Measurements from ENCODE around the gene TIMM13.

The TIMM13 gene

DNA sequence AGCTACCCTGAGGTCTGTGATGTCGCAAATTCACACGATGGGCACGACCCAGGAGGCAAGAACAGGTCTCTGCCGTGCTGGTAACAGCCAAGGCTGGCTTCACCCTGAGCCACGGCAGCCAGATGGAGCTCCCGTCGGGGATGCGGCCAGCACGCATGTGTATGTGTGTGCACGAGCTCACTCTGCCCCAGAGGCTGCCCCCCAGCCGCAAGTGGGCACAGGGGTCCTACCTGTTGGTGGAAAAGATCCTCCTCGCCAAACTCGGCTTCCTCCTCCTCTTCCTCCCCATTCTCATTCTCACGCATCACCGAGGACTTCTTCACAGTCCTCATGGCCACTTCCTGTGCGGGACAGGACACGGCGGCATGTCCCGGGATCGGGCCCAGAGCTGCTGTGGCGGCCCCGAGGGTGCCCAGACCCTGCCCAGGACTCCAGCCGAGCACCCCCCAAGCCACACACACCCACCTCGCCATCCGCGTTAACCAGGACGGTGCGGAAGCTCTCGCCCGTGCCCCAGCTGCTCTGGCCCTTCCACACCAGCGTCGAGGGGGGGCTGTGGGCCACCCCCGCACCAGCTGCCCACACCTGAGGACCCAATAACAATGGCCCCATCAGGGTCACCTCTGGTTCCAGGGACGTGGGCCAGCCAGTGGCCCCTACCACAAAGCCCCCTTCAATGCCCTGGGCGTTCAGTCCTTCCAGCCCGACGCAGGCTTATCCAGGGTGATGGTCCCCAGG lies 4.1 kb upstream of the TIMM13 start:
- Histone ChIP-seq H3K27me3 (ENCODE audit: control insufficient read depth, insufficient read depth, low read length, poor library complexity, severe bottlenecking) (no peaks in the 10 kb centered on the region), H3K27ac (ENCODE audit: insufficient read depth, low read depth, low read length, poor library complexity, severe bottlenecking) (no peak overlapping the region), H3K36me3 (ENCODE audit: control insufficient read depth, insufficient read depth, low read length) (peaks cover 38% of the 10 kb centered on the region), H3K4me3 (ENCODE audit: insufficient read depth, low read depth, low read length) (no peak overlapping the region), H3K9me3 (ENCODE audit: control insufficient read depth, low read length) (no peaks in the 10 kb centered on the region), H3K4me1 (ENCODE audit: control insufficient read depth, insufficient read depth, low read length) (peaks cover 10% of the 10 kb centered on the region)
- WGBS, 2 experiments: 95 to 96% methylated on average over 37 of the region's 37 CpGs

DNA sequence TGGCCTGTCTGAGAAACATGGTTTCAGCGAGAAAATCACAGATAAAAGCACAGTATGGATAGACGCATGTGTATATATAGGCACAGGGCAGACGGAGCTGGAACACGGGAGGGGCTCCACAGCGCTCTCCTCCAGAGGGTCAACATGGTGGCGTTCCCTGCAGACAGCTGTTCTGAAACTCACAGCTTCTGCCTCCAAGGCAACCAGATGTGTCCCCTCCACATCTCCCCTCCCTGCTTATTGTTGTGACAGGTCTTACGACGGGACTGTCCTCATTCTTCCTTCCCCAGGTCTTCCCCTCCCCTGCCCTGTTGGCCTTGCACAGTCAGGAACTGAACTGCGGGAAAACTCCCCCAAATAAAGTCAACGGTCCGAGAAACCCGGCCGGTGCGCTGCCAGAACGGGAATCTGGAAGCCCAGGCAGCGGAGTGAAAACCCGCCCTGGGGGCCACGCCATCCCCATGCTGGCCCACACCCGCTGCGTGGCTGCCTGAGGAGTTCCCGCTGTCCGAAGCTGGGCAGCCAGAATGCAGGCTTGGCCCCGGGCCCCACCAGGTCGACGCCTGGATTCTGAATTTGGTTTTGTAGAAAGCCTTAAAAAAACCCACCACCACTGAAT lies 2.6 kb upstream of the TIMM13 start:
- no peaks in the 10 kb centered on the region for H3K9me3 ChIP-seq (ENCODE audit: control insufficient read depth, low read length)
- peaks cover 34% of the 10 kb centered on the region for H3K36me3 ChIP-seq (ENCODE audit: control insufficient read depth, insufficient read depth, low read length)
- H3K4me1 ChIP-seq (ENCODE audit: control insufficient read depth, insufficient read depth, low read length): peaks cover 22% of the 10 kb centered on the region
- H3K4me3 ChIP-seq (ENCODE audit: insufficient read depth, low read depth, low read length): no peak overlapping the region
- WGBS, 2 experiments: 93 to 94% methylated on average over 25 of the region's 25 CpGs
- H3K27me3 ChIP-seq (ENCODE audit: control insufficient read depth, insufficient read depth, low read length, poor library complexity, severe bottlenecking): no peaks in the 10 kb centered on the region
- no peak overlapping the region for H3K27ac ChIP-seq (ENCODE audit: insufficient read depth, low read depth, low read length, poor library complexity, severe bottlenecking)

GRCh38 chr19:2428756-2429711 lies 1.6 kb upstream of the TIMM13 start:
- Histone ChIP-seq H3K27me3 (ENCODE audit: control insufficient read depth, insufficient read depth, low read length, poor library complexity, severe bottlenecking) (no peaks in the 10 kb centered on the region), H3K27ac (ENCODE audit: insufficient read depth, low read depth, low read length, poor library complexity, severe bottlenecking) (peak overlapping the region; percentile 88), H3K4me3 (ENCODE audit: insufficient read depth, low read depth, low read length) (no peak overlapping the region), H3K9me3 (ENCODE audit: control insufficient read depth, low read length) (no peaks in the 10 kb centered on the region), H3K4me1 (ENCODE audit: control insufficient read depth, insufficient read depth, low read length) (peaks cover 28% of the 10 kb centered on the region), H3K36me3 (ENCODE audit: control insufficient read depth, insufficient read depth, low read length) (peaks cover 25% of the 10 kb centered on the region)
- 92 to 95% methylated on average over 36 to 37 of the region's 37 CpGs for WGBS, 2 experiments

- 74 to 78% methylated on average over 25 of the region's 25 CpGs for WGBS, 2 experiments
- peaks cover 28% of the 10 kb centered on the region for H3K4me1 ChIP-seq (ENCODE audit: control insufficient read depth, insufficient read depth, low read length)
- peak overlapping the region; percentile 88 for H3K27ac ChIP-seq (ENCODE audit: insufficient read depth, low read depth, low read length, poor library complexity, severe bottlenecking)
- no peaks in the 10 kb centered on the region for H3K27me3 ChIP-seq (ENCODE audit: control insufficient read depth, insufficient read depth, low read length, poor library complexity, severe bottlenecking)
- H3K36me3 ChIP-seq (ENCODE audit: control insufficient read depth, insufficient read depth, low read length): peaks cover 21% of the 10 kb centered on the region
- H3K9me3 ChIP-seq (ENCODE audit: control insufficient read depth, low read length): no peaks in the 10 kb centered on the region
- H3K4me3 ChIP-seq (ENCODE audit: insufficient read depth, low read depth, low read length): peak overlapping the region; percentile 97
Measured at GRCh38 chr19:2428321-2428690, 920 bp upstream of the TIMM13 start.

- Histone ChIP-seq H3K36me3 (ENCODE audit: control insufficient read depth, insufficient read depth, low read length) (peaks cover 13% of the 10 kb centered on the region), H3K27ac (ENCODE audit: insufficient read depth, low read depth, low read length, poor library complexity, severe bottlenecking) (peak overlapping the region; percentile 88), H3K9me3 (ENCODE audit: control insufficient read depth, low read length) (no peaks in the 10 kb centered on the region), H3K27me3 (ENCODE audit: control insufficient read depth, insufficient read depth, low read length, poor library complexity, severe bottlenecking) (no peaks in the 10 kb centered on the region), H3K4me3 (ENCODE audit: insufficient read depth, low read depth, low read length) (peak overlapping the region; percentile 97), H3K4me1 (ENCODE audit: control insufficient read depth, insufficient read depth, low read length) (peaks cover 28% of the 10 kb centered on the region)
- WGBS, 2 experiments: 3 to 4% methylated on average over 66 of the region's 66 CpGs
Measured at GRCh38 chr19:2426611-2427428, 566 bp downstream of the TIMM13 start.

DNA sequence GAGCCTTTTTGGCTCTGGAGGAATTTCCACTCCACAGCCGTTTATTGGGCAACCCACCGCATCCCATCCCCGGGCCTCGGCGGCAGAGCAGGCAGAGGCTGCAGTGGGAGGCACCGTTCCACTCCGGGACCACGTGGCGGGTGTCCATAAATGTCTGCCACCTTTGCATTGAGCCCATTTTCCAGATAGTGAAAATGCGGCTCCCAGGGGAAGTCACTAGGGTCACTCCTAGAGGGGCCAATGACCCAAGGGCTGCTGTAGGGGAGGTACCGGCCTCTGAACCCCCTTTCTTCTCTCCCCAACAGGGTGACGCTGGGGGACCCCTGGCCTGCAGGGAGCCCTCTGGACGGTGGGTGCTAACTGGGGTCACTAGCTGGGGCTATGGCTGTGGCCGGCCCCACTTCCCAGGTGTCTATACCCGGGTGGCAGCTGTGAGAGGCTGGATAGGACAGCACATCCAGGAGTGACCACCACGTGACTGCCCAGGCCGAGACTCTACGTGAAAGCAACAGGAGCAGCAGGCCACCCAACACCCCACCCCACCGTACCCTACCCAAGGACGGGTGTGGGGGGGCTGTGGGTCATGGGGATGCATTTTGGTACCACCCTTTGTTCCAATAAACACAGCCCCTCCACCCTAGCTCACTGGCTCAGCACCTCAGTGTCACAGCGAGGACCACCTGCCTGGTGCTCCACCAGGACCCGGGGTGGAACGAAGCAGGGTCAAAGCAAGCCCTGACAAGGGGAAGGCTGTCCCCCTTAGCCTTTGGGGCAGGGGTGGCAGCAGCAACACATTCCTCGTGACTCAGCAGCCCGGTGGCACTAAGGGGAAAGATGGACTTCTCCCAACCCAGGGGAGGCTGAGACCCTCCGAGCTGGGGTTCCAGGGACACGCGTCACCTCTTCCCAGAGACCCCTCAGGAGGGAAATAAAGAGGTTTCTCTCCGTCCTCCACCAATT lies 1.5 kb downstream of the TIMM13 start:
- peaks cover 4% of the 10 kb centered on the region for H3K36me3 ChIP-seq (ENCODE audit: control insufficient read depth, insufficient read depth, low read length)
- H3K4me1 ChIP-seq (ENCODE audit: control insufficient read depth, insufficient read depth, low read length): peaks cover 28% of the 10 kb centered on the region
- no peak overlapping the region for H3K27ac ChIP-seq (ENCODE audit: insufficient read depth, low read depth, low read length, poor library complexity, severe bottlenecking)
- no peaks in the 10 kb centered on the region for H3K9me3 ChIP-seq (ENCODE audit: control insufficient read depth, low read length)
- H3K27me3 ChIP-seq (ENCODE audit: control insufficient read depth, insufficient read depth, low read length, poor library complexity, severe bottlenecking): no peaks in the 10 kb centered on the region
- WGBS, 2 experiments: 77 to 78% methylated on average over 29 of the region's 29 CpGs
- peak overlapping the region; percentile 97 for H3K4me3 ChIP-seq (ENCODE audit: insufficient read depth, low read depth, low read length)

DNA sequence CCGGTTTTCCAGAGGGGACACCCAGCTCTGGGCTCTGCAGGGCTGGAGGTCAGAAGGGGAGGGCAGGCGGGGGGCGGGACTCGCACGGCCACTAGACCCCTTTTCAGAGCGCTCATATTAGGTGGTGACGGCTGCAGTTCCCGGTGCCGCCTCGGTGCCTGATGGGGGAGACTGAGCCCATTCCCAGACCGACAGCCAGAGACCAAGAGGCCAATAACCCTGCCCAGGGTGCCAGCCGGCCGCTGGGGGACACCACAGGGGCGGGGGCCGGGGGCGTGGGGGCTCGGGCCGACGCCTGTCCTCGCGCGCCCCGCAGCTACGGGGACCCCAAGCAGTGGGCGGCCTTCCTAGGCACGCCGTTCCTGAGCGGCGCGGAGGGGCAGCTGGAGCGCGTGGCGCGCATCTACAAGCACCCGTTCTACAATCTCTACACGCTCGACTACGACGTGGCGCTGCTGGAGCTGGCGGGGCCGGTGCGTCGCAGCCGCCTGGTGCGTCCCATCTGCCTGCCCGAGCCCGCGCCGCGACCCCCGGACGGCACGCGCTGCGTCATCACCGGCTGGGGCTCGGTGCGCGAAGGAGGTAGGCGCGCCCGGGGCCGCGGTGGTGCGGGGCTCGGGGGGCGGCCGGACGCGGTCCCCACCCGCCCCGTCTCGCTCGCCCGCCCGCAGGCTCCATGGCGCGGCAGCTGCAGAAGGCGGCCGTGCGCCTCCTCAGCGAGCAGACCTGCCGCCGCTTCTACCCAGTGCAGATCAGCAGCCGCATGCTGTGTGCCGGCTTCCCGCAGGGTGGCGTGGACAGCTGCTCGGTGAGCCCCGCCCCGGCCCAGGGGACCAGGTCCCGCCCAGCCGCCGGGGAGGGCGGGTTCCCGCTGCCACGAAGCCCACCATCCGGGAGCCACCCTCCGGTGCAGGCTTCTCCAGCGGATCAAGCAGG lies 2.4 kb downstream of the TIMM13 start:
- 4% methylated on average over 101 of the region's 101 CpGs for WGBS, 2 experiments
- Histone ChIP-seq H3K36me3 (ENCODE audit: control insufficient read depth, insufficient read depth, low read length) (no peaks in the 10 kb centered on the region), H3K27me3 (ENCODE audit: control insufficient read depth, insufficient read depth, low read length, poor library complexity, severe bottlenecking) (no peaks in the 10 kb centered on the region), H3K4me3 (ENCODE audit: insufficient read depth, low read depth, low read length) (peak overlapping the region; percentile 41), H3K4me1 (ENCODE audit: control insufficient read depth, insufficient read depth, low read length) (peaks cover 28% of the 10 kb centered on the region), H3K9me3 (ENCODE audit: control insufficient read depth, low read length) (no peaks in the 10 kb centered on the region), H3K27ac (ENCODE audit: insufficient read depth, low read depth, low read length, poor library complexity, severe bottlenecking) (peak overlapping the region; percentile 50)

GRCh38 chr19:2423915-2424685 lies 3.3 kb downstream of the TIMM13 start:
- H3K9me3 ChIP-seq (ENCODE audit: control insufficient read depth, low read length): no peaks in the 10 kb centered on the region
- no peak overlapping the region for H3K27ac ChIP-seq (ENCODE audit: insufficient read depth, low read depth, low read length, poor library complexity, severe bottlenecking)
- H3K4me1 ChIP-seq (ENCODE audit: control insufficient read depth, insufficient read depth, low read length): peaks cover 28% of the 10 kb centered on the region
- peak overlapping the region; percentile 41 for H3K4me3 ChIP-seq (ENCODE audit: insufficient read depth, low read depth, low read length)
- no peaks in the 10 kb centered on the region for H3K36me3 ChIP-seq (ENCODE audit: control insufficient read depth, insufficient read depth, low read length)
- H3K27me3 ChIP-seq (ENCODE audit: control insufficient read depth, insufficient read depth, low read length, poor library complexity, severe bottlenecking): no peaks in the 10 kb centered on the region
- WGBS, 2 experiments: 89 to 91% methylated on average over 46 of the region's 46 CpGs

All from ectodermal cell (in vitro differentiated cells).